Kidney (tissue), 14 donors: ENCODE results near the gene ZP1. TPM values are rescaled to one million over a fixed set of nuclear protein-coding genes. Genes with fewer than 3 reads are reported as not detected.

Source experiments
- DNase-seq, 5 donors: peaks; one replicate each; pipeline ENCODE4 v3.0.0-alpha.2; 2013 to 2020
- FAIRE-seq: peaks from 2 replicates; lab custom pipeline; 2012; peaks lifted over from hg19 to GRCh38; lab: Jason Lieb, UNC
- H3K27ac ChIP-seq, 2 donors: one replicate each; pipeline ENCODE4 v1.7.0; 2013; ENCODE audit warnings: low read depth in 2 of 2, low read length in 2 of 2, inconsistent platforms in 1 of 2
- H3K27me3 ChIP-seq: one replicate; pipeline ENCODE4 v1.7.1; 2013; ENCODE audit warnings: low read length, inconsistent platforms; ENCODE audit not compliant: control insufficient read depth, insufficient read depth
- H3K36me3 ChIP-seq, 3 donors: one replicate each; pipeline versions ENCODE4 v1.7.0 to v1.7.1; 2013; ENCODE audit warnings: low read length in 3 of 3, control low read depth in 1 of 3, inconsistent platforms in 1 of 3; ENCODE audit not compliant: insufficient read depth in 3 of 3, control insufficient read depth in 2 of 3
- H3K4me1 ChIP-seq, 3 donors: one replicate each; pipeline versions ENCODE4 v1.7.0 to v1.7.1; 2013; ENCODE audit warnings: low read length in 3 of 3, inconsistent platforms in 1 of 3, low read depth in 1 of 3; ENCODE audit not compliant: control insufficient read depth in 2 of 3, insufficient read depth in 2 of 3
- H3K4me3 ChIP-seq, 3 donors: one replicate each; pipeline versions ENCODE4 v1.7.0 to v1.8.1; 2013; ENCODE audit warnings: low read length in 3 of 3, control low read depth in 1 of 3, inconsistent platforms in 1 of 3
- H3K9ac ChIP-seq, 3 donors: one replicate each; pipeline versions ENCODE4 v1.7.0 to v1.7.1; 2013; ENCODE audit warnings: low read length in 3 of 3, control low read depth in 1 of 3, inconsistent platforms in 1 of 3
- H3K9me3 ChIP-seq, 3 donors: one replicate each; pipeline versions ENCODE4 v1.7.0 to v1.7.1; 2013; ENCODE audit warnings: low read length in 3 of 3, control low read depth in 1 of 3, inconsistent platforms in 1 of 3; ENCODE audit not compliant: control insufficient read depth in 2 of 3, insufficient read depth in 1 of 3
- intact Hi-C: fragments of 100-400 bp; cut with DNase I; formaldehyde crosslinking; loops from one replicate; pipeline ENCODE4 v1.11.1; 2022
- polyA plus RNA-seq: library from polyadenylated mRNA; stranded (reverse); fragments of 350-450 nt; fragmentation: Illumina TruSeq; extraction: RNeasy Lipid Tissue Mini Kit (QIAGEN cat#74804); gene quantifications from one replicate; pipeline ENCODE4 v1.2.3, GENCODE V29; 2014; ENCODE audit warnings: low read depth, low replicate concordance; ENCODE audit not compliant: insufficient read depth
- total RNA-seq: library from RNA; stranded (reverse); fragmentation: NEBNext Ultra II Directional; extraction: Animal tissue kit (Norgen Biotek cat#: 25700); gene quantifications from one replicate; pipeline ENCODE4 v1.2.1, GENCODE V29; 2021
- TF ChIP-seq, protein P1 (sequence below): IDR thresholded peaks from 3 replicates; pipeline ENCODE4 v1.5.1; 2012; ENCODE audit warnings: mild to moderate bottlenecking, moderate library complexity, borderline replicate concordance; ENCODE audit not compliant: insufficient read depth; ENCODE audit errors: extremely low read depth
- donor health status: control.
- donor health status: control.
- donor health status: control.
- donor health status: control.
- donor health status: control.
- donor health status: DM: yes; HTN: yes; CAD: no.
- donor health status: Normal renal cell carcinoma (clear cell type).

The ZP1 gene
- total and polyA plus RNA-seq, 2 donors from 2014 or later: not detected

- no peaks in the 10 kb centered on the region for H3K4me1 ChIP-seq
- FAIRE-seq: no peak
- H3K27ac ChIP-seq: no peak overlapping the region
- no peak overlapping the region for H3K9ac ChIP-seq
- TF ChIP-seq, protein P1, sequence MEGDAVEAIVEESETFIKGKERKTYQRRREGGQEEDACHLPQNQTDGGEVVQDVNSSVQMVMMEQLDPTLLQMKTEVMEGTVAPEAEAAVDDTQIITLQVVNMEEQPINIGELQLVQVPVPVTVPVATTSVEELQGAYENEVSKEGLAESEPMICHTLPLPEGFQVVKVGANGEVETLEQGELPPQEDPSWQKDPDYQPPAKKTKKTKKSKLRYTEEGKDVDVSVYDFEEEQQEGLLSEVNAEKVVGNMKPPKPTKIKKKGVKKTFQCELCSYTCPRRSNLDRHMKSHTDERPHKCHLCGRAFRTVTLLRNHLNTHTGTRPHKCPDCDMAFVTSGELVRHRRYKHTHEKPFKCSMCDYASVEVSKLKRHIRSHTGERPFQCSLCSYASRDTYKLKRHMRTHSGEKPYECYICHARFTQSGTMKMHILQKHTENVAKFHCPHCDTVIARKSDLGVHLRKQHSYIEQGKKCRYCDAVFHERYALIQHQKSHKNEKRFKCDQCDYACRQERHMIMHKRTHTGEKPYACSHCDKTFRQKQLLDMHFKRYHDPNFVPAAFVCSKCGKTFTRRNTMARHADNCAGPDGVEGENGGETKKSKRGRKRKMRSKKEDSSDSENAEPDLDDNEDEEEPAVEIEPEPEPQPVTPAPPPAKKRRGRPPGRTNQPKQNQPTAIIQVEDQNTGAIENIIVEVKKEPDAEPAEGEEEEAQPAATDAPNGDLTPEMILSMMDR: peak; percentile 23
- H3K4me3 ChIP-seq: no peak overlapping the region
- peak in 3 of 5 donors; percentile 42 to 53 (median 50) for DNase-seq
- H3K9me3 ChIP-seq: no peaks in the 10 kb centered on the region
- no peaks in the 10 kb centered on the region for H3K27me3 ChIP-seq
- H3K36me3 ChIP-seq: peaks cover 0 to 6% (median 3%) of the 10 kb centered on the region in 3 donors
- intact Hi-C loops: no loop called here
These were observed 20.2 kb downstream of the ZP1 start for GRCh38 chr11:60887556-60887955.

GRCh38 chr11:60889869-60890311 lies 22.5 kb downstream of the ZP1 start:
- H3K36me3 ChIP-seq: peaks cover 0 to 15% (median 9%) of the 10 kb centered on the region in 3 donors
- no peak for FAIRE-seq
- intact Hi-C loops: no loop called here

GRCh38 chr11:60890696-60891095 lies 23.4 kb downstream of the ZP1 start:
- H3K9me3 ChIP-seq: no peaks in the 10 kb centered on the region
- no peaks in the 10 kb centered on the region for H3K4me1 ChIP-seq
- peaks cover 3 to 19% (median 12%) of the 10 kb centered on the region in 3 donors for H3K36me3 ChIP-seq
- intact Hi-C loops: no loop called here
- DNase-seq (peak in 1 of 5 donors; percentile 30), FAIRE-seq (no peak)
- no peak overlapping the region for H3K27ac ChIP-seq
- H3K27me3 ChIP-seq: no peaks in the 10 kb centered on the region
- TF ChIP-seq, protein P1: no peak
- no peak overlapping the region for H3K9ac ChIP-seq
- H3K4me3 ChIP-seq: no peak overlapping the region

More at GRCh38 chr11:60889869-60890311, 22.5 kb downstream of the ZP1 start:
- Histone ChIP-seq H3K4me3 (no peak overlapping the region), H3K4me1 (no peaks in the 10 kb centered on the region), H3K9ac (no peak overlapping the region), H3K9me3 (no peaks in the 10 kb centered on the region), H3K27me3 (no peaks in the 10 kb centered on the region), H3K27ac (no peak overlapping the region)
- TF ChIP-seq, protein P1: no peak
- DNase-seq: peak in 1 of 5 donors; percentile 19

DNA sequence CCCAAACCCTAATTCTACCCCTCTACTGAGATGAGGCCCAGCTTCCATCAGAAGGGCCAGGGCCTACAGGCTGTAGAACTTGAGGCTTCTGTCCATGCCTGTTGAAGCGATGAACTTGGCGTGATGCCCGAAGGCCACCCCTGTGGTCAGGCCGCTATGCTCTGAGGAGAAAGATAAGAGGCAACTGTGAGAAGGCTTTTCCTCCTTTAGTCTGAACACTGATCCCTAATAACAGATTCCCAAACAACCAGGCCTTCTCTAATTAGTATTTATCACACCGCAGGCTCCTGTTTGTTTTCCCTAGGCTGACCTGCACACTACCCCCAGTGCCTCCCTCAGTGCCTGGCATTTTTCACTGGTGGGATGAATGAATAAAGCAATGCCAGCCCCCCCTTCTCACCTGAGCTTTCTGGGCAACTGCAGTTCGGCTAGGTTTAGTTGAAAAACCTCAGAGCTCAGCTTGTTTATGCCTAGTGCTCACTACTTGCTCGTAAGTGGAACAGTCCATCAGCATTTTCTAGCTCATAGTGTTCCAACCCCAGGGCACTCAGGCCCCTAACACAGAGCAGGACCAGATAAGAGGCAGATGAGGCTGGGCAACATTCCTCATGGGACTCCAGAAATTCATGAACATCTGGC lies 23.9 kb downstream of the ZP1 start:
- TF ChIP-seq, protein P1: no peak
- intact Hi-C loops: no loop called here
- H3K9me3 ChIP-seq: no peaks in the 10 kb centered on the region
- peaks cover 3 to 19% (median 17%) of the 10 kb centered on the region in 3 donors for H3K36me3 ChIP-seq
- no peaks in the 10 kb centered on the region for H3K27me3 ChIP-seq
- H3K27ac ChIP-seq: no peak overlapping the region
- H3K9ac ChIP-seq: no peak overlapping the region
- H3K4me3 ChIP-seq: no peak overlapping the region
- FAIRE-seq: no peak
- H3K4me1 ChIP-seq: no peaks in the 10 kb centered on the region
- peak in 1 of 5 donors; percentile 37 for DNase-seq
